Endothelial cell (in vitro differentiated cells): ENCODE measurements around the gene TCF7. TPM values are rescaled to one million over a fixed set of nuclear protein-coding genes. Genes with fewer than 3 reads are reported as not detected.
A peak's percentile ranks its signal among the peaks of the same experiment; 100 is the strongest.

Experiments
- DNase-seq: peaks from one replicate; pipeline ENCODE4 v3.0.0; 2021; ENCODE audit warnings: low spot score
- H3K27ac Mint-ChIP-seq: one replicate; pipeline ENCODE4 v1.8.0; 2021; ENCODE audit warnings: mixed read lengths, inconsistent platforms; ENCODE audit not compliant: unreplicated experiment
- H3K27me3 Mint-ChIP-seq: one replicate; pipeline ENCODE4 v1.8.0; 2021; ENCODE audit warnings: mild to moderate bottlenecking, moderate library complexity, mixed read lengths, inconsistent platforms; ENCODE audit not compliant: unreplicated experiment
- H3K36me3 Mint-ChIP-seq: one replicate; pipeline ENCODE4 v1.8.0; 2021; ENCODE audit warnings: mild to moderate bottlenecking, low read depth, mixed read lengths, inconsistent platforms; ENCODE audit not compliant: unreplicated experiment
- H3K4me1 Mint-ChIP-seq: one replicate; pipeline ENCODE4 v1.8.0; 2021; ENCODE audit warnings: mild to moderate bottlenecking, mixed read lengths, inconsistent platforms; ENCODE audit not compliant: unreplicated experiment
- H3K4me3 Mint-ChIP-seq: one replicate; pipeline ENCODE4 v1.8.0; 2021; ENCODE audit warnings: mild to moderate bottlenecking, mixed read lengths, inconsistent platforms; ENCODE audit not compliant: unreplicated experiment
- H3K9me3 Mint-ChIP-seq: one replicate; pipeline ENCODE4 v1.8.0; 2021; ENCODE audit warnings: mixed read lengths, inconsistent platforms; ENCODE audit not compliant: unreplicated experiment
- CTCF ChIP-seq: fragments of 200-600 bp; sonication (generic); IDR thresholded peaks from one replicate; pipeline ENCODE4 v1.5.0; 2021; ENCODE audit warnings: antibody characterized with exemption; ENCODE audit not compliant: unreplicated experiment
- total RNA-seq: library from RNA; stranded (reverse); fragmentation: NEBNext Ultra II Directional; extraction: Animal tissue kit (Norgen Biotek cat#: 25700); gene quantifications from one replicate; pipeline ENCODE4 v1.2.1, GENCODE V29; 2021; ENCODE audit not compliant: unreplicated experiment

The TCF7 gene
- total RNA-seq, 1 donor from 2014 or later = 9.5 TPM

DNA sequence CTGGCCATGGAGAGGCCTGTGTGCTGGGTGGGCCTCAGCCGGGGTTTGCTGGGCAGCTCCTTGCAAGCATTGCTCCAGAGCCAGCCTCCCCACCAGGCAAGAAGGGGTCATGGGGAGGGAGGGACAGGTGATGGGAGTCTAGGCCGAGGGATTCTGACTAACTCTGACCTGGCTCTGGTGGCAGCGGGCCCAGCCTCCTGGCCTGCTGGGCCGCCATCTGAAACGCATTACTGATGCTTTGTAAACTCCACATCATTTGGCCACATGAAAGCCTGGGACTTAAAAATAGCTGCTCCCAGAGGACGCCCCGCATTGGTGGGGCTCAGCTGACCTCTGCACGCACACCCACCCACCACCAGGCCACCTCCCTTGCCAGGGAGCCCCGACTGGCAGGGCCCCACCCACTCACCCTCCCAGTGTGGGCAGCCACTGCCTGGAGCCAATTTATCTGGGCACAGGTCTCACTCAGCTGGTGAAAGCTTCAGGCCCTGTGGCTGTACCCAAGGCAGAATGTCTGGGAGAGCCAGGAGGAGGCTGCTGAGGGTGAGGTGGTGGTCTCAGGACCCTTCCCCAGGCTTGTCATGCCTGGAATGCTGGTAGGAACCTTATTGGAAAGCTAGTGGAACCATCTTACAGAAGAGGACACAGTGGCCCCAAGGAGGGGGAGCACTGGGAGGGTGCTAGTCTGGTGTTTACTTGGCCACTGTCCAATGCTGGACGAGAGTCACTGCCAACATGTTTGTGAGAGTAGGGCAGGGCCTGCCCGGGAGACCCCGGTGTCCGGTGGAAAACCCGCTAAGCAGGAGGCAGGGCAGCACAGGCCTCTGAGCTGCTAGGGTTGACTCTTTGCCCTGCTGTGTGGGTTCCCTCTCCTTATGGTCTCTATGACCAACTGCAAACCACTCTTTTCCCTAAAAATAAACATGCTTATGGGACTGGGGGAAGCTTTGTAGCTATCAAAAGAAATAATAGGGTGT is 10.8 kb downstream of the TCF7 start:
- no peak overlapping the region for H3K4me3 Mint-ChIP-seq
- DNase-seq = no peak
- H3K27ac Mint-ChIP-seq = no peak overlapping the region
- peaks cover 10% of the 10 kb centered on the region for H3K27me3 Mint-ChIP-seq
- no peak for TF ChIP-seq CTCF
- H3K4me1 Mint-ChIP-seq = peaks cover 18% of the 10 kb centered on the region
- peaks cover 8% of the 10 kb centered on the region for H3K36me3 Mint-ChIP-seq
- H3K9me3 Mint-ChIP-seq = no peaks in the 10 kb centered on the region

DNA sequence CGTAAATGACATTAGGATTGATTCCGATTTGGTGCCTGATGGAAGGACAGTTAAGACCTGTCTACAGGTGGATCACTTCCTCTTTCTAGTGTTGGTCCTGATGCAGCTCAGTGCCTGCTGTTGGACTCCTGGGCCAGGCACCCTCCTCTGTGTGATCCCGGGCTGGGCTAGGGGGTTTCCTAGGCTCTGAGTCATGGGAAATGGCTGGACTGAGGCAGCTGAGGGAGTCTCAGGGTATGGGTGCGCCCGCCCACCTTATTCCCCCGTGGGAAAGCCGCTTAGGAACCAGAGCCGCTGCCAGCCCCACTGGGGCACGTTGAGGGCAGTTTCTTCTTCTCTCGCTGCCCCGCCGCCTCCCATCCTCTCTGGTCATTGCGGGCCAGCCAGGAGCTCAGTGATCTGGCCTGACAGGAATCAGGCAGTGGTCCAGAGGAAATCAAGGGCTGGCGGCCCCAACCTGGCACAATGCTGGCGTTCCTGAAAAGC is 12.9 kb downstream of the TCF7 start:
- Mint-ChIP-seq H3K27ac (no peak overlapping the region), H3K9me3 (no peaks in the 10 kb centered on the region), H3K4me1 (peaks cover 29% of the 10 kb centered on the region), H3K27me3 (peaks cover 19% of the 10 kb centered on the region), H3K4me3 (no peak overlapping the region), H3K36me3 (peaks cover 10% of the 10 kb centered on the region)
- DNase-seq = no peak
- TF ChIP-seq CTCF = no peak

- no peak for DNase-seq
- peaks cover 36% of the 10 kb centered on the region for H3K4me1 Mint-ChIP-seq
- TF ChIP-seq CTCF = no peak
- no peak overlapping the region for H3K4me3 Mint-ChIP-seq
- H3K36me3 Mint-ChIP-seq = peaks cover 10% of the 10 kb centered on the region
- no peak overlapping the region for H3K27ac Mint-ChIP-seq
- H3K9me3 Mint-ChIP-seq = no peaks in the 10 kb centered on the region
- peaks cover 19% of the 10 kb centered on the region for H3K27me3 Mint-ChIP-seq
Measured at GRCh38 chr5:134127988-134128647, 13.6 kb downstream of the TCF7 start.

- H3K4me3 Mint-ChIP-seq = peak overlapping the region; percentile 37
- DNase-seq = no peak
- H3K36me3 Mint-ChIP-seq = peaks cover 10% of the 10 kb centered on the region
- no peaks in the 10 kb centered on the region for H3K9me3 Mint-ChIP-seq
- peaks cover 37% of the 10 kb centered on the region for H3K4me1 Mint-ChIP-seq
- TF ChIP-seq CTCF = no peak
- H3K27ac Mint-ChIP-seq = peak overlapping the region; percentile 30
- peaks cover 17% of the 10 kb centered on the region for H3K27me3 Mint-ChIP-seq
Measured at GRCh38 chr5:134128648-134128995, 14.1 kb downstream of the TCF7 start.
